K562 (cell line): Measurements from ENCODE around the gene RETREG1.

Experiments
- CREB1 ChIP-seq, 2 experiments: sonication (generic) in 1 of 2; formaldehyde crosslinking in 1 of 2; IDR thresholded peaks; 2 replicates each; pipeline versions ENCODE4 v1.6.1 to v1.8.0; 2012 to 2022; ENCODE audit warnings: inconsistent platforms in 1 of 2, mild to moderate bottlenecking in 1 of 2, missing genetic modification reagents in 1 of 2, moderate library complexity in 1 of 2
- CTCF ChIP-seq, 3 experiments: IDR thresholded peaks in 2 of 3; conservative IDR thresholded peaks in 1 of 3; 2 replicates each; pipeline ENCODE4 v1.5.1; 2011 to 2012; ENCODE audit warnings: low read length in 3 of 3, mild to moderate bottlenecking in 3 of 3, control low read depth in 2 of 3, improper control_type of control experiment in 1 of 3, inconsistent platforms in 1 of 3, low read depth in 1 of 3, mixed read lengths in 1 of 3, moderate library complexity in 1 of 3; ENCODE audit not compliant: insufficient read depth in 2 of 3
- NR2C2 ChIP-seq, 2 experiments: fragments of 200-800 bp in 1 of 2; sonication (Bioruptor generic) in 1 of 2; sonication (generic) in 1 of 2; formaldehyde crosslinking in 1 of 2; IDR thresholded peaks; 2 replicates each; pipeline versions ENCODE4 v1.6.1 to v1.8.0; 2016 to 2022; ENCODE audit warnings: mild to moderate bottlenecking in 1 of 2, missing compliant biosample characterization in 1 of 2, missing genetic modification characterization in 1 of 2, missing genetic modification reagents in 1 of 2
- RBFOX2 ChIP-seq: fragments of 200-400 bp; formaldehyde crosslinking; IDR thresholded peaks from 2 replicates; pipeline ENCODE4 v1.6.1; 2017; ENCODE audit warnings: low read depth, mild to moderate bottlenecking, low read length, moderate library complexity
- TF ChIP-seq, protein P1 (sequence below): sonication (generic); formaldehyde crosslinking; IDR thresholded peaks from 2 replicates; pipeline ENCODE4 v1.5.0; 2020; ENCODE audit warnings: missing genetic modification reagents

DNA sequence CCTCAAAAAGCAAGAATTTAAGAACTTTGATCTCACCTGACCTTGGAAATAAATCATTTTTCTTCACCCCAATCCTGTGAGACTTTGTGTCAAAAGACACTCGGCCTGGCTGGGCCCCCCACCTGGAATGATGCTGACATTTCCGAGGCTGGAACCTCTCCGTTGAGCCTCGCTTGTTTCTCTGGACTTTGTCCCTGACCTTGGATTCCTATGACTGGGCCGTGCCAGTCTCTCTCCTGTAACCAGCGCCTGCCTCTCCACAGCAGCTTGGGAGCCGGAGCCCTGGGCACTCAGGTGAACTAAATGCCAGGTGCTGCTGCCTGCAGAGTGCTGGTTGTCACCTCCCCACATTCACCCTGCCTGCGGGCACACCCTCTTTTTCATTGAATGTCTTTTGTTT, 62.7 kb downstream of the RETREG1 start:
- TF ChIP-seq CREB1 (IDR thresholded peaks at IDR 0.05) (no peak), CREB1 (CRISPR knock-in tag; IDR thresholded peaks at IDR 0.05) (no peak), RBFOX2 (no peak), CTCF (IDR thresholded peaks at IDR 0.05 in 2 of 3, conservative IDR thresholded peaks at IDR 0.05 in 1 of 3; ENCODE audit: insufficient read depth in 2 of 3, low read depth in 1 of 3, low read length in 3 of 3) (no peak), NR2C2 (CRISPR knock-in tag; IDR thresholded peaks at IDR 0.05) (no peak), NR2C2 (tag; IDR thresholded peaks at IDR 0.05) (no peak)
- TF ChIP-seq, protein P1, sequence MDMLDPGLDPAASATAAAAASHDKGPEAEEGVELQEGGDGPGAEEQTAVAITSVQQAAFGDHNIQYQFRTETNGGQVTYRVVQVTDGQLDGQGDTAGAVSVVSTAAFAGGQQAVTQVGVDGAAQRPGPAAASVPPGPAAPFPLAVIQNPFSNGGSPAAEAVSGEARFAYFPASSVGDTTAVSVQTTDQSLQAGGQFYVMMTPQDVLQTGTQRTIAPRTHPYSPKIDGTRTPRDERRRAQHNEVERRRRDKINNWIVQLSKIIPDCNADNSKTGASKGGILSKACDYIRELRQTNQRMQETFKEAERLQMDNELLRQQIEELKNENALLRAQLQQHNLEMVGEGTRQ (CRISPR knock-in tag) = no peak
